RWPE1 (cell line): ENCODE data around the gene TCL1A.
"Not testable (repeated sequence)": the region's sequence is repeated elsewhere in the genome, so short reads cannot be mapped to it uniquely, and the experiment has no call there.

Source experiments
- CTCF ChIA-PET: fragments of 350-600 bp; sonication (Branson Sonifier 250); formaldehyde crosslinking; extraction: SDS; loops from one replicate; lab custom pipeline; 2021; lab: Yijun Ruan, JAX
- POLR2A ChIA-PET: fragments of 400-600 bp; formaldehyde crosslinking; extraction: SDS; loops from one replicate; lab custom pipeline; 2020; ENCODE audit warnings: antibody characterized with exemption; ENCODE audit not compliant: low non-redundant PET; lab: Yijun Ruan, JAX
- DNase-seq: peaks from one replicate; pipeline ENCODE4 v3.0.0; 2012; ENCODE audit warnings: low spot score
- H3K27ac ChIP-seq: fragments of 450-650 bp; 2 replicates; pipeline ENCODE4 v1.5.1; 2017
- TF ChIP-seq, protein P1 (sequence below): fragments of 450-650 bp; conservative IDR thresholded peaks from 2 replicates; pipeline ENCODE4 v1.5.1; 2017; ENCODE audit warnings: low read depth, mild to moderate bottlenecking

The TCL1A gene

DNA sequence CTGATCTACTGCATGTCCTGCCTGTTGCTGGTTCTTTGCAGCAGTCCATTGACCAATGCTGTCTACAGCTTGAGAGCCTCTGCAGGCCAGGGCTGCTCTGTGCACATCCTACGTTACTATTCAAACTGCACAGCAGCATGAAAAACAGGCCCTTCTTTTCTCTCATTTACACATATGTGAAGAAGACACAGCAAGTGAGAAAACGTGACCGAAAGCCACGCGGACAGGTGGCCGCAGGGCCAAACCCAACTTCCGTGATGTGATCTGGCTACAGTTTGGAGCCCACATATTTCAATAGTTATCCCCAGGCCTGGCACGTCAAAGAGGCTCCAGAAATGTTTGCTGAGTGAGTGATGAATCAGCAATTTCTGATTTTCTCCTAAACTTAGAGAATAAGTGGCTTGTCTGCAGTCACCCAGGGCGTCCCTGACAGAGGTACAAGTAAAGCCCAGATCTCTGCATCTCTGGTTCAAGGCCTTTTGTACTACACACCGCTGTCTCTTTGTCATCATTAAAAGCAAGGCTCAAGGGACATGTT, 45.6 kb downstream of the TCL1A start:
- no peak for DNase-seq
- CTCF ChIA-PET: no interaction called here
- no peak overlapping the region for H3K27ac ChIP-seq
- POLR2A ChIA-PET: no interaction called here
- TF ChIP-seq, protein P1, sequence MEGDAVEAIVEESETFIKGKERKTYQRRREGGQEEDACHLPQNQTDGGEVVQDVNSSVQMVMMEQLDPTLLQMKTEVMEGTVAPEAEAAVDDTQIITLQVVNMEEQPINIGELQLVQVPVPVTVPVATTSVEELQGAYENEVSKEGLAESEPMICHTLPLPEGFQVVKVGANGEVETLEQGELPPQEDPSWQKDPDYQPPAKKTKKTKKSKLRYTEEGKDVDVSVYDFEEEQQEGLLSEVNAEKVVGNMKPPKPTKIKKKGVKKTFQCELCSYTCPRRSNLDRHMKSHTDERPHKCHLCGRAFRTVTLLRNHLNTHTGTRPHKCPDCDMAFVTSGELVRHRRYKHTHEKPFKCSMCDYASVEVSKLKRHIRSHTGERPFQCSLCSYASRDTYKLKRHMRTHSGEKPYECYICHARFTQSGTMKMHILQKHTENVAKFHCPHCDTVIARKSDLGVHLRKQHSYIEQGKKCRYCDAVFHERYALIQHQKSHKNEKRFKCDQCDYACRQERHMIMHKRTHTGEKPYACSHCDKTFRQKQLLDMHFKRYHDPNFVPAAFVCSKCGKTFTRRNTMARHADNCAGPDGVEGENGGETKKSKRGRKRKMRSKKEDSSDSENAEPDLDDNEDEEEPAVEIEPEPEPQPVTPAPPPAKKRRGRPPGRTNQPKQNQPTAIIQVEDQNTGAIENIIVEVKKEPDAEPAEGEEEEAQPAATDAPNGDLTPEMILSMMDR: no peak

DNA sequence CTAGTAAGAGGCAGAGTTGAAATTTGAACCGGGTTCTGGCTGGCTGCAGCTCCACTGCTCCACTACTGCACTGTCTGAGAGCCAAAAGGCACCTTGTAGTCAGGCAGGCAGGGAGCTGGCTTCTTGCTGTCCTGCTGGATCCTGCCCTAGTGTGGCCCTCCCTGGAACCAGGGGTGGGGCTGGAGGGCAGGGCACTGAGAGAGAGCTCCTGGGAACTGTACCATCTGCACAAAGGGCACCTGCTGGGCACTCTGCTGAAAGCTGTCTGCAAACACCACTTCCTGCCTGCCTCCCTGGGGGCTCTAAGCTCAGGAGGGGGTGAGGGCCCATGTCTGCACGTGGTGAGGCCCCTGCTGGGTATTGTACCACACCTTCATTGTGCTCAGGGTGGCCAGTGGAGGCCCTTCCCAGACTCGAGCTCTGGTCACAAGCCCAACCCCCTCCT, 46.7 kb downstream of the TCL1A start:
- no peak overlapping the region for H3K27ac ChIP-seq
- POLR2A ChIA-PET: interaction anchor here (0.6 kb wide), 1 partner anchor 483 kb away, joined by 3 read pairs; no protein-coding TSS in a partner anchor
- CTCF ChIA-PET: no interaction called here
- DNase-seq: no peak
- TF ChIP-seq, protein P1: no peak

DNA sequence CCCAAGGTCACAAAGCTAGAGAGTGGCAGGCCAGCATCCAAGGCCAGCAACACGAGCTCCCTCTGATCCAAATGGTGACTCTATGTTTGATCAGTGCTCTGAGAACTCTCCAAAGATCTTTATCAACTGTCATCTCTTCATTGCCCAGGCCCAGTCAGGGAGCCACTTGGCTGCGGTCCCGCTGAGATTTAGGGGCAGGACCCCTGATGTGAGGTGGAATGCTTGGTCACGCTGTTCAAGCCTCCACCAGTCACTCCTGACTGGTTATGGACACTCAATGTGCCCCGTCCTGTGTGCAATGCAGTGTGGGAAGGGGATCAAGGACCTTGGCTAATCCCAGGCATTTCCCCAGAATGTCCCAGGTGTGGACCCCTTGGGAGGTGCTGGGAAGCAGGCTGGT, 47.5 kb downstream of the TCL1A start:
- POLR2A ChIA-PET: no interaction called here
- no peak for DNase-seq
- no peak overlapping the region for H3K27ac ChIP-seq
- TF ChIP-seq, protein P1: no peak
- CTCF ChIA-PET: interaction anchor here (0.6 kb wide), 1 partner anchor 348 kb away, joined by 3 read pairs; no protein-coding TSS in a partner anchor

DNA sequence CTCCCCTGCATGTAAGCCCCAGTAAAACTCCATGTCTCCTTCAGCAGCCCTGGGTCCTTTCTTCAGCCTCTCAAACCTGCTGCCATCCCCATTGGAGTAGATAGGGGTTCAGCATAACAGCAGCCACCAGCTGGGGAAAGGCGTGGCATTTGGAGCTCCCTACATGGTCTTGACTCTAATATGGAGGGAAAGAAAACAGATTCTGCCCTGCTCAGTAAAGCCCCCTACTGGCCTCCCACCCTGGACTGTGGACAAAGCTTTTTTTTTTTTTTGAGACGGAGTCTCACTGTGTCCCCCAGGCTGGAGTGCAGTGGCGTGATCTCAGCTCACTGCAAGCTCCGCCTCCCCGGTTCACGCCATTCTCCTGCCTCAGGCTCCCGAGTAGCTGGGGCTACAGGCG, 48.4 kb downstream of the TCL1A start:
- H3K27ac ChIP-seq, POLR2A ChIA-PET, DNase-seq, CTCF ChIA-PET: not testable (repeated sequence)

DNA sequence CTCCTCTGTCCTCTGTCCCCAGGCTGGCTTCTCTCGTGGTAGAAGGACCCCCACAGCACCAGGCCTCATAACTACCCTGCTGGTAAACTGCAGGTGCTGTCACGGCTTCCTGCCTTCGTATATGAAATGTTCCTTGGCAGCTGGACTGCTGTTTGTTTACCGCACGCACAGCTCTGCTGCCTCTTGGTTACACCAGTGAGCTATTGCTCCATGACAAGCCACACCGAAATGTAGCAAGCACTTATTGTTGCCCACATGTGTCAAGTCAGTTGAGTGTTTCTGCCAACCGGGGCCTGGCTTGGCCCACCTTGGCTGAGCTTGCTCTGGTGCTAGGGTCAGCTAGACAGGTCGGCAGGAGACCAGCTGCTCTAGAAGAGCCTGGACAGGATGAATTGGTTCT, 49.4 kb downstream of the TCL1A start:
- no peak for DNase-seq
- POLR2A ChIA-PET: no interaction called here
- CTCF ChIA-PET: interaction anchor here (0.6 kb wide), 1 partner anchor 56 kb away, joined by 3 read pairs; no protein-coding TSS in a partner anchor

DNA sequence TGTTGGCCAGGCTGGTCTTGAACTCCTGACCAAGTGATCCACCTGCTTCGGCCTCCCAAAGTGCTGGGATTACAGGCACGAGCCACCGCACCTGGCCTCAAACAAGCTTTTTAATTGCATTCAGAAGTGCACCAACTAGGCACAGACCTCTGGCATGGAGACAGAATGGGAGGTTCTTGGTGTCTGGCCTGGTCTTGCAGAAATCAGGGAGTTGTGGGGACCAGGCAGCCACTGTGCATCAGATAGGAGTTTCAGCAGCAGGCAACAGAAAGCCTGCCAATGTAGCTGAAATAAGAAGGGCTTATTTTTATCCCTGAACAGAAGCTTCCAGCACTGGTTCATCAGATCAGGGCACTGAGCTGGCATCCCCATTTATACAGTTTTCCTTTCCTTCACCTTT, 49.9 kb downstream of the TCL1A start:
- TF ChIP-seq, protein P1: no peak
- no peak for DNase-seq
- no peak overlapping the region for H3K27ac ChIP-seq
- CTCF ChIA-PET: interaction anchor here (0.6 kb wide), 1 partner anchor 57 kb away, joined by 3 read pairs; no protein-coding TSS in a partner anchor
- POLR2A ChIA-PET: no interaction called here

More for the DNA sequence above, 49.4 kb downstream of the TCL1A start:
- H3K27ac ChIP-seq: no peak overlapping the region
- TF ChIP-seq, protein P1: no peak

DNA sequence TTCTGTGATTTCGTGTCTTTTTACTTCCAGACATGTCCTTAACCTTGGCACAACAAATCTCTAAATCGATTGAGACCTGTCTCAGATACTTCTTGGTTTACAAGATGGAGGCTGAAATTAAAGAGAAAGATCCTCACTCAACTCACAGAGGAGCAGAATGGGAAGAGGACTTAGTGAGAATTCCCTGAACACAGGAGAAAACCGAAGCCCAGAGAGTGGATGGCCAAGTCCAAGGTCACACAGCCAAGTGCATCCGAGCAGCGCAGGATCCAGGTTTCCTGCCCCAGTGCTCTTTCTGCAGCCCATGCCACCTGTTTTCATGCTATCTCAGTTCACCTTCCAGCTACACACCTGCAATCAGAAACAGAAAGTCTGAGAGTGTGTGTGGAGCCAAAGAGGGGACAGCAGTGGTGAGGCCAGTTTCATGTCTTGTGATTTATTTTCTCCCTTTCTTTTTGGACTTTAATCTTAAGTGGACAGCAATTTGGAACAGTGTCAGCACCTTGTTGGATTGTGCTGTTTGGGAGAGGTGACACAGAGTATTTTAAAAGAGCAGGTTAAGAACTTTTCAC, 50.6 kb downstream of the TCL1A start:
- H3K27ac ChIP-seq: no peak overlapping the region
- TF ChIP-seq, protein P1: no peak
- POLR2A ChIA-PET: interaction anchor here (0.6 kb wide), 1 partner anchor 877 kb away, joined by 12 read pairs; no protein-coding TSS in a partner anchor
- no peak for DNase-seq
- CTCF ChIA-PET: no interaction called here
